Stimulated activated CD8-positive, alpha-beta memory T cell treated with anti-CD3 and anti-CD28 coated beads, Interleukin-15, amount 100 ng/mL, for 4 hours (primary cell): ENCODE data around the gene DCP2.

Experiments
- DNase-seq, 2 donors: peaks; one replicate each; pipeline ENCODE4 v3.0.0-alpha.2; 2020; ENCODE audit warnings: low read depth in 2 of 2

DCP2 gene

DNA sequence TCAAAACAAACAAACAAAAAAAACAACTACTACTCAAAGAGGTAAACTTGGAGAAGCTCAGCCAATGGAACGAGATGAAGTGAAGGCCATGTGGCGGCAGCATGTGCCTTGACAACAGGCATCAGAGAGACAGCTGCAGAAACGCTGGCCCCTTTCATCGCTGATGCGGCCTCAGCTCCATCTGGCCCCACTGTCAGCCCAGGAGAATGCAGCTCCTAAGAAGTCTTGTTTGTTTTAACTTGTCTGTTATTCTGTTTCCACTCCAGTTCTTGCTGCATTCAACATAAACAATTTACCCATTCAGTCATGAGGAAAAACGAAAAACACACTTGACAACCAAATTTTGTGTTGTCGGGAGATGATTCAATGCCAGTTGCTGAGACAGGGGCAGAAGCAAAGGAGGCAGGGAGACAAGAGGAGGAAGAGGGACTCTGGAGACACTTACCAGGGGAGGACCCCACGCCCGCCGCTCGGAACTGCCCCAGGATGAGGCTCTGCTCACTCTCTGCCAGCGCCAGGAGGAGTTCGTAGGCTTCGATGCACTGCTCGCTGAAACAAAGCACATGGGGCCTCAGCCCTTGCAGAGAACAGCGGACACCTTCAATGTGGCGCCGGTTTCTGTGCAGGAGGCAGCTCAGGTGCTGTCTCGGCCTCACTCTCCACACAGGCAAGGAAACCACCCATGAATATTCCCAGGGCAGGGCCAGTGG is 91.2 kb downstream of the DCP2 start:
- DNase-seq: no peak

DNA sequence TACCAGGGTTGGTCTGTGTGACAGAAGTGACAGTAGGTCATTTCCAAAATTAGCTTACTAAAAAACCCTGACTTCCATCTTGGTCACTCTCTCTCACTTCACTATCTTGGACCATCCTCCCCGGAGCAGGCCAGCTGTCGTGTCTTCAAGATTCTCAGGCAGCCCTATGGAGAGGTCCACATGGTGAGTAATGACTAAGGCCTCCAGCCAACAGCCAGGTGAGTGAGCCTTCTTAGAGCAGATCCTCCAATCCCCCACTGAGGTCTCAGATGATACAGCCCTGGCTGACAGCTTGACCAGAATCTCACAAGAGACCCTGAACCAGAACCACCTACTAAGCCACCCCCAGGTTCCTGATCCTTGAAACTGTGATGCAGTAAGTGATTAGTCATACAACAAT is 92.0 kb downstream of the DCP2 start:
- no peak for DNase-seq
